Measurements from ENCODE around the gene ACAA2.

- TF ChIP-seq CTCF (IDR thresholded peaks at IDR 0.05; ENCODE audit: low read depth, low read length, missing input control) (no peak), MAX (IDR thresholded peaks at IDR 0.05) (no peak), JUND (IDR thresholded peaks at IDR 0.05) (no peak), ZBTB33 (IDR thresholded peaks at IDR 0.05) (no peak), REST (IDR thresholded peaks at IDR 0.05) (no peak), YY1 (IDR thresholded peaks at IDR 0.05) (no peak), HNF4A (conservative IDR thresholded peaks at IDR 0.05) (no peak), GABPA (IDR thresholded peaks at IDR 0.05 in 1 of 2, conservative IDR thresholded peaks at IDR 0.05 in 1 of 2) (no peak), TAF1 (conservative IDR thresholded peaks at IDR 0.05) (no peak), RAD21 (IDR thresholded peaks at IDR 0.05) (no peak), FOXA2 (IDR thresholded peaks at IDR 0.05) (no peak), EGR1 (IDR thresholded peaks at IDR 0.05; ENCODE audit: low read depth in 2 of 2) (no peak), RXRA (IDR thresholded peaks at IDR 0.05) (no peak), SP1 (IDR thresholded peaks at IDR 0.05) (no peak)
Observed at GRCh38 chr18:49734836-49735235, 78.5 kb downstream of the ACAA2 start.
